MM.1S (cell line): ENCODE measurements around the gene C10orf90.

Experiments used
- DNase-seq: peaks from one replicate; pipeline ENCODE4 v3.0.0-alpha.2; 2015
- H2AFZ ChIP-seq: fragments of 300-600 bp; sonication (generic); 2 replicates; pipeline ENCODE4 v1.6.0; 2016; ENCODE audit warnings: antibody characterized with exemption, low read length
- H3F3A ChIP-seq: fragments of 300-600 bp; sonication (generic); 2 replicates; pipeline ENCODE4 v1.6.1; 2016; ENCODE audit warnings: mild to moderate bottlenecking, antibody characterized with exemption, low read length, moderate library complexity, mixed read lengths; ENCODE audit not compliant: insufficient read depth
- H3K27ac ChIP-seq: fragments of 300-600 bp; sonication (generic); 2 replicates; pipeline ENCODE4 v1.5.1; 2016; ENCODE audit warnings: mild to moderate bottlenecking, low read length
- H3K27me3 ChIP-seq: fragments of 300-600 bp; sonication (generic); replicated peaks from 2 replicates; pipeline ENCODE4 v1.6.0; 2016; ENCODE audit warnings: low read length; ENCODE audit not compliant: insufficient read depth
- H3K36me3 ChIP-seq: fragments of 300-600 bp; sonication (generic); replicated peaks from 2 replicates; pipeline ENCODE4 v1.6.1; 2016; ENCODE audit warnings: mild to moderate bottlenecking, low read length, mixed read lengths; ENCODE audit not compliant: insufficient read depth
- H3K4me1 ChIP-seq: fragments of 300-600 bp; sonication (generic); 2 replicates; pipeline ENCODE4 v1.6.1; 2016; ENCODE audit warnings: low read length, mixed read lengths
- H3K4me2 ChIP-seq: fragments of 300-600 bp; sonication (generic); 2 replicates; pipeline ENCODE4 v1.6.0; 2016; ENCODE audit warnings: low read depth, low read length
- H3K4me3 ChIP-seq: fragments of 300-600 bp; sonication (generic); 2 replicates; pipeline ENCODE4 v1.5.1; 2016; ENCODE audit warnings: low read length, mixed read lengths
- H3K79me2 ChIP-seq: fragments of 300-600 bp; sonication (generic); 2 replicates; pipeline ENCODE4 v1.6.1; 2016; ENCODE audit warnings: mixed run types, low read length, mixed read lengths
- H3K9ac ChIP-seq: fragments of 300-600 bp; sonication (generic); 2 replicates; pipeline ENCODE4 v1.6.1; 2016; ENCODE audit warnings: low read length, mixed read lengths
- H3K9me2 ChIP-seq: fragments of 300-600 bp; sonication (generic); replicated peaks from 2 replicates; pipeline ENCODE4 v1.6.1; 2016; ENCODE audit warnings: mild to moderate bottlenecking, low read length, mixed read lengths; ENCODE audit not compliant: insufficient read depth
- H3K9me3 ChIP-seq: fragments of 300-600 bp; sonication (generic); replicated peaks from 2 replicates; pipeline ENCODE4 v1.6.1; 2016; ENCODE audit warnings: mild to moderate bottlenecking, low read length, mixed read lengths; ENCODE audit not compliant: insufficient read depth
- H4K20me1 ChIP-seq: fragments of 300-600 bp; sonication (generic); 2 replicates; pipeline ENCODE4 v1.6.1; 2016; ENCODE audit warnings: mild to moderate bottlenecking, low read length, moderate library complexity, mixed read lengths; ENCODE audit not compliant: insufficient read depth
- EZH2 ChIP-seq: fragments of 300-600 bp; sonication (generic); optimal IDR thresholded peaks from 2 replicates; pipeline ENCODE3; 2017; ENCODE audit warnings: low read depth, mild to moderate bottlenecking, antibody characterized with exemption, low read length, mixed read lengths
- EZH2phosphoT487 ChIP-seq: fragments of 300-600 bp; sonication (generic); IDR thresholded peaks from 2 replicates; pipeline ENCODE4 v1.6.1; 2018; ENCODE audit warnings: antibody characterized with exemption, low read length
- TF ChIP-seq, protein P1 (sequence below): fragments of 300-600 bp; sonication (generic); IDR thresholded peaks from 2 replicates; pipeline ENCODE4 v1.5.1; 2016; ENCODE audit warnings: antibody characterized with exemption, low read length, mixed read lengths

C10orf90 gene

DNA sequence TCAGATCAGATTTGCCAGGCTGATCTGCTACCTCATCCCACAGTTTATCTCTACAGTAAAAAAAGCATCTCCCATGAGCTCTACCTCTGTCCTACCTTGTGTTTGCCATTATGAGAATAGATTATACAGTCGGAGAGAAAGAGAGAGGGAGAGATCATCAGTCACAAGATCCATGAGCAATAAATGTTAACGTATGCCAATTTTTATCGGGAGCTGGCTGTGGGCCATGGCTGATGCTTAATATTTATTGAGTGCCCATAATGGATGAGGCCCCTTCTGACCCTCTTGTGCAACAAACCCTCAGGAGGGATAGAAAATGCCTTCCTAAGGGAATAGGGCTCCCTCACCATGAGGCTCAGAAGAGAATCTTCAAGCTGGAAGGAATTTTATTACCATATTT, 52.8 kb downstream of the C10orf90 start:
- Histone ChIP-seq H2AFZ (no peak overlapping the region), H3K36me3 (no peaks in the 10 kb centered on the region), H4K20me1 (no peaks in the 10 kb centered on the region), H3K9me3 (no peaks in the 10 kb centered on the region), H3K9me2 (no peaks in the 10 kb centered on the region), H3F3A (no peaks in the 10 kb centered on the region), H3K27ac (no peak overlapping the region), H3K4me1 (no peaks in the 10 kb centered on the region), H3K4me3 (no peak overlapping the region), H3K9ac (no peak overlapping the region), H3K4me2 (no peak overlapping the region), H3K27me3 (no peaks in the 10 kb centered on the region), H3K79me2 (no peaks in the 10 kb centered on the region)
- TF ChIP-seq EZH2phosphoT487 (no peak), EZH2 (no peak)
- TF ChIP-seq, protein P1, sequence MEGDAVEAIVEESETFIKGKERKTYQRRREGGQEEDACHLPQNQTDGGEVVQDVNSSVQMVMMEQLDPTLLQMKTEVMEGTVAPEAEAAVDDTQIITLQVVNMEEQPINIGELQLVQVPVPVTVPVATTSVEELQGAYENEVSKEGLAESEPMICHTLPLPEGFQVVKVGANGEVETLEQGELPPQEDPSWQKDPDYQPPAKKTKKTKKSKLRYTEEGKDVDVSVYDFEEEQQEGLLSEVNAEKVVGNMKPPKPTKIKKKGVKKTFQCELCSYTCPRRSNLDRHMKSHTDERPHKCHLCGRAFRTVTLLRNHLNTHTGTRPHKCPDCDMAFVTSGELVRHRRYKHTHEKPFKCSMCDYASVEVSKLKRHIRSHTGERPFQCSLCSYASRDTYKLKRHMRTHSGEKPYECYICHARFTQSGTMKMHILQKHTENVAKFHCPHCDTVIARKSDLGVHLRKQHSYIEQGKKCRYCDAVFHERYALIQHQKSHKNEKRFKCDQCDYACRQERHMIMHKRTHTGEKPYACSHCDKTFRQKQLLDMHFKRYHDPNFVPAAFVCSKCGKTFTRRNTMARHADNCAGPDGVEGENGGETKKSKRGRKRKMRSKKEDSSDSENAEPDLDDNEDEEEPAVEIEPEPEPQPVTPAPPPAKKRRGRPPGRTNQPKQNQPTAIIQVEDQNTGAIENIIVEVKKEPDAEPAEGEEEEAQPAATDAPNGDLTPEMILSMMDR, result no peak
- no peak for DNase-seq

DNA sequence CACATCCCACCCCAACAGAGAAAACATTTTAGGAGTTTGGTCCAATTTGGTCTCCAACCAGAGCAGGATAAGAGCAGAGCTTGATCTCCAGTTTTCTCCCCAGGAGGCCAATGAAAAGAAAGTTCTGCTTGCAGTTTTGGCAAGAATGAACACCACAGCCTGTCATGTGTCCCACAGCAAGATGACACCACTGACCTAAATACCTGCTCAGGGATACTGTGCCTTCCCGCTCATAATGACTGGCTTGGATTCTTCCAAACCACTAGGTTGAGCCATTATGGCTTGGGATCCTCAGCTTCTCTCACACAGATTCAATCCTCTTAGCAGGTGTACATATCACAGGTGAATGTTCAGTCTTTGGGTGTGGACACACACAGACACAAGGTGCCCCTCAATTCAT, 53.3 kb downstream of the C10orf90 start:
- no peaks in the 10 kb centered on the region for H3K9me3 ChIP-seq
- no peak overlapping the region for H3K4me2 ChIP-seq
- H3K27ac ChIP-seq, result no peak overlapping the region
- no peak overlapping the region for H2AFZ ChIP-seq
- TF ChIP-seq EZH2phosphoT487 (no peak), EZH2 (no peak)
- TF ChIP-seq, protein P1, result no peak
- no peaks in the 10 kb centered on the region for H4K20me1 ChIP-seq
- H3K4me3 ChIP-seq, result no peak overlapping the region
- no peak for DNase-seq
- no peak overlapping the region for H3K9ac ChIP-seq
- H3F3A ChIP-seq, result no peaks in the 10 kb centered on the region
- no peaks in the 10 kb centered on the region for H3K79me2 ChIP-seq
- no peaks in the 10 kb centered on the region for H3K27me3 ChIP-seq
- H3K9me2 ChIP-seq, result no peaks in the 10 kb centered on the region
- H3K36me3 ChIP-seq, result no peaks in the 10 kb centered on the region
- no peaks in the 10 kb centered on the region for H3K4me1 ChIP-seq

DNA sequence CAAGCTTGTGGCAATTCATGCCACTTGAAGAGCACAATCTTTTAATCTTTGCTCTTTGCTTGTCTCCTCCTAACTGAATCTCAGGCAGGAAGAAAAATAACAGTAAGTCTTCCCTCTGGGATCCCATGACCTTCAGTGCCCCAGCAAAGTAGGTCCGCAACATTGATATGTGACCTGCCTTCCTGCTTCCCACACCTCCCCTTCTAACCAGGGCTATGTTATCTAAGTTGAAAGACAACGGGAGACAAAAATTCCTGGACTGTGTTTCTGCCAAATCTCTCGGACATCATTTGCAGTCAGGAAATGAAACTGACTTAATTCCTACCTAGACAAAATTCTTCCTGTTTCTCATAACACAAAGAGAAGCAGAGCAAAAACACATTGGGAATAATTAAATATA, 53.8 kb downstream of the C10orf90 start:
- no peak for DNase-seq
- Histone ChIP-seq H3F3A (no peaks in the 10 kb centered on the region), H3K27me3 (no peaks in the 10 kb centered on the region), H2AFZ (no peak overlapping the region), H3K36me3 (no peaks in the 10 kb centered on the region), H3K4me3 (no peak overlapping the region), H3K79me2 (no peaks in the 10 kb centered on the region), H3K4me2 (no peak overlapping the region), H3K27ac (no peak overlapping the region), H3K4me1 (no peaks in the 10 kb centered on the region), H3K9ac (no peak overlapping the region), H3K9me3 (no peaks in the 10 kb centered on the region), H4K20me1 (no peaks in the 10 kb centered on the region), H3K9me2 (no peaks in the 10 kb centered on the region)
- TF ChIP-seq EZH2 (no peak), EZH2phosphoT487 (no peak)
- TF ChIP-seq, protein P1, result no peak
